Mesothelial cell of epicardium (in vitro differentiated cells): ENCODE data around the gene ADCY10. TPM values are rescaled to one million over a fixed set of nuclear protein-coding genes. Genes with fewer than 3 reads are reported as not detected.

ENCODE experiments used
- DNase-seq, 2 experiments: peaks; one replicate each; pipeline ENCODE4 v3.0.0; 2021; ENCODE audit warnings: low spot score in 2 of 2; ENCODE audit not compliant: unreplicated experiment in 2 of 2
- H3K27ac Mint-ChIP-seq: 2 replicates; pipeline ENCODE4 v1.8.0; 2021; ENCODE audit warnings: mixed read lengths
- H3K27me3 Mint-ChIP-seq: 2 replicates; pipeline ENCODE4 v1.8.0; 2021; ENCODE audit warnings: low read depth, mixed read lengths
- H3K36me3 Mint-ChIP-seq: 2 replicates; pipeline ENCODE4 v1.8.0; 2021; ENCODE audit warnings: mixed read lengths
- H3K4me1 Mint-ChIP-seq: 2 replicates; pipeline ENCODE4 v1.8.0; 2021; ENCODE audit warnings: mixed read lengths
- H3K4me3 Mint-ChIP-seq: 2 replicates; pipeline ENCODE4 v1.8.0; 2021; ENCODE audit warnings: mild to moderate bottlenecking, moderate library complexity, mixed read lengths
- H3K9me3 Mint-ChIP-seq: 2 replicates; pipeline ENCODE4 v1.8.0; 2021; ENCODE audit warnings: mixed read lengths
- total RNA-seq: library from RNA; stranded (reverse); gene quantifications from 3 replicates; pipeline ENCODE4 v1.2.1, GENCODE V29; 2021
- TF ChIP-seq, protein P1 (sequence below): fragments of 200-600 bp; sonication (generic); IDR thresholded peaks from one replicate; pipeline ENCODE4 v1.5.0; 2021; ENCODE audit warnings: antibody characterized with exemption; ENCODE audit not compliant: unreplicated experiment

The ADCY10 gene
- total RNA-seq, 1 donor from 2014 or later, result 0.04 TPM

DNA sequence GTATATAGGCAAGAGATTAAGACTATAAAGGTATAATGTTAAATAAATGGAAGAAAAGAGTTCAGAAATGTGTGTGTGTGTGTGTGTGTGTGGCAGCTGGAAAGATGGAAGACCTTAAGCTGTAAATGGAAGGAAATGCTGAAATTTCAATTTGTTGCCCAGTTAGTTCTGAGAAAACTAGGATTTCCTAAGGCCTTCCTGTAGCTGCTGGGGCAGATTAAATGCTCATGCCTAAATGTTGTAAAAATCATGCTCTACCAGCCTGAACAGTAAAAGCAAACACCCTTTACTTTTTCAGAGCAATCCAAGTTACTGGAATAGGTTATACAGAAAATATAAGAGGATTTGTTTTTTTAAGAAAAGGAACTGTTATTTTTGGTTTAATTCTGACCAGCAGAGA lies 8.3 kb downstream of the ADCY10 start:
- DNase-seq, result no peak
- Mint-ChIP-seq H3K4me1 (peaks cover 5% of the 10 kb centered on the region), H3K27ac (peak overlapping the region; percentile 62), H3K4me3 (no peak overlapping the region), H3K9me3 (peaks cover 10% of the 10 kb centered on the region), H3K27me3 (no peaks in the 10 kb centered on the region), H3K36me3 (peaks cover 2% of the 10 kb centered on the region)
- TF ChIP-seq, protein P1, sequence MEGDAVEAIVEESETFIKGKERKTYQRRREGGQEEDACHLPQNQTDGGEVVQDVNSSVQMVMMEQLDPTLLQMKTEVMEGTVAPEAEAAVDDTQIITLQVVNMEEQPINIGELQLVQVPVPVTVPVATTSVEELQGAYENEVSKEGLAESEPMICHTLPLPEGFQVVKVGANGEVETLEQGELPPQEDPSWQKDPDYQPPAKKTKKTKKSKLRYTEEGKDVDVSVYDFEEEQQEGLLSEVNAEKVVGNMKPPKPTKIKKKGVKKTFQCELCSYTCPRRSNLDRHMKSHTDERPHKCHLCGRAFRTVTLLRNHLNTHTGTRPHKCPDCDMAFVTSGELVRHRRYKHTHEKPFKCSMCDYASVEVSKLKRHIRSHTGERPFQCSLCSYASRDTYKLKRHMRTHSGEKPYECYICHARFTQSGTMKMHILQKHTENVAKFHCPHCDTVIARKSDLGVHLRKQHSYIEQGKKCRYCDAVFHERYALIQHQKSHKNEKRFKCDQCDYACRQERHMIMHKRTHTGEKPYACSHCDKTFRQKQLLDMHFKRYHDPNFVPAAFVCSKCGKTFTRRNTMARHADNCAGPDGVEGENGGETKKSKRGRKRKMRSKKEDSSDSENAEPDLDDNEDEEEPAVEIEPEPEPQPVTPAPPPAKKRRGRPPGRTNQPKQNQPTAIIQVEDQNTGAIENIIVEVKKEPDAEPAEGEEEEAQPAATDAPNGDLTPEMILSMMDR, result no peak

DNA sequence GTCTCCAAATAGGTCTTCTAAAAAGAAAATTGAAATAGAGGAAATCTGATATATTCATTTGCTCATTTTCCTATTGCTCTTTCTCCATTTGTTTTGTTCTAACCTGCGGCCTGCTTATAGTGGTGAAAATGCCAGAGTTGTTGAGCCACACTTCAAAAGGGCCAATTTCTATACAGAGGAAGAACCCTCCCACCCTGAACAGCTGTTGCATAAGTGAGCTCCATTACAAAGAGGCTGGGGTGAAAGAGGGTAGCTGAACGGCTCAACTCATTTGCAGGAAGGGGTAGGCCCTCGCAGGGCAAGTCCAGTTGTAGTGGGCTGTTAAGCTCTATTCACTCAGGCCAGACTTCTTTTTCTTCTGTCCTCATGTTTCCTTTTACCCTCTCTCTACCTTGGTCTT lies 8.8 kb downstream of the ADCY10 start:
- Mint-ChIP-seq H3K9me3 (peaks cover 7% of the 10 kb centered on the region), H3K36me3 (peaks cover 2% of the 10 kb centered on the region), H3K27ac (peak overlapping the region; percentile 62), H3K4me3 (no peak overlapping the region), H3K4me1 (peaks cover 5% of the 10 kb centered on the region), H3K27me3 (no peaks in the 10 kb centered on the region)
- TF ChIP-seq, protein P1, result no peak
- DNase-seq, result no peak

DNA sequence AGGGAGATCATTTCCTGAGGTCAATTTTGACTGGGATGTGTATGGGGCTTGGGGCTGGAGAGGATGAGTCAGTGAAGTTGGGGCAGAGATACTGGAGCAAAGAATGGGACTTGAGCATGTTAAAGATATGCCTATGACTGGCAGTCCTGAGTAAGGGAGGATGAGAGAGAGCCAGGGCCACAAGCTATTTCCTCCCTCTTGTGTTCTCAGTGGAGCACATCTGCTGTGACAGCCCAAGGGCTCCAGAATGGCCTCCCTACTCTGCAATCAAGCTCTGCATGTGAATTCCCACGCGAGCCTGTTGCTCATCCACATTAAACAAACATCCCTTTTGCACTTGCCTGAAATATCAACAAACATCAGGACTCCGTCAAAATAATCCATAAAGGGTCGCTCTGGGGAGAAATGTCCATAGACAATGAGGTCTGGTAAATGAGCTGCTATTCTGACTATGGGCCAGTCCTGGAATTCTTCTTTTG lies 9.2 kb downstream of the ADCY10 start:
- TF ChIP-seq, protein P1, result no peak
- Mint-ChIP-seq H3K36me3 (no peaks in the 10 kb centered on the region), H3K27ac (no peak overlapping the region)

DNA sequence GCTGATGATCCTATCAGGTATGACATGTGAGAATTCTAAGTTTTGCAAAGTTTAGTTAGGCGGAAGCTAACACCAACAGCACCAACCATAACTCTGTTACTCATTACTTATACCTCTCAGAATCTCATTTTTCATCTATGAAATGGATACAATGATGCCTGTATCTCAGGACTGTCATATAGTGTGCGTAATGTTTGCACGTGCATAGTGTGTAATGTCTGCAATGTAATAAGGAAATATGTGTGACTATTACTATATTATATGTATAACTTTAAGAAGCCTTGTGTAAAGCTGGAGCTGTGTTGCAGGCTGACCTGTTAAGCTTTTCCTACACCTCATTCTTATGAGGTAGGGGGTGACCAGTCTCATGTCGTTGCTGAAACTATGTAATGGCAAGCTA lies 13.0 kb downstream of the ADCY10 start:
- TF ChIP-seq, protein P1, result no peak
- Mint-ChIP-seq H3K9me3 (no peaks in the 10 kb centered on the region), H3K4me3 (no peak overlapping the region), H3K27me3 (no peaks in the 10 kb centered on the region), H3K4me1 (peaks cover 5% of the 10 kb centered on the region), H3K36me3 (no peaks in the 10 kb centered on the region), H3K27ac (no peak overlapping the region)
- DNase-seq, result no peak

More for the DNA sequence above, 9.2 kb downstream of the ADCY10 start:
- Mint-ChIP-seq H3K27me3 (no peaks in the 10 kb centered on the region), H3K4me1 (peaks cover 5% of the 10 kb centered on the region), H3K4me3 (no peak overlapping the region), H3K9me3 (peaks cover 4% of the 10 kb centered on the region)
- DNase-seq, result no peak

DNA sequence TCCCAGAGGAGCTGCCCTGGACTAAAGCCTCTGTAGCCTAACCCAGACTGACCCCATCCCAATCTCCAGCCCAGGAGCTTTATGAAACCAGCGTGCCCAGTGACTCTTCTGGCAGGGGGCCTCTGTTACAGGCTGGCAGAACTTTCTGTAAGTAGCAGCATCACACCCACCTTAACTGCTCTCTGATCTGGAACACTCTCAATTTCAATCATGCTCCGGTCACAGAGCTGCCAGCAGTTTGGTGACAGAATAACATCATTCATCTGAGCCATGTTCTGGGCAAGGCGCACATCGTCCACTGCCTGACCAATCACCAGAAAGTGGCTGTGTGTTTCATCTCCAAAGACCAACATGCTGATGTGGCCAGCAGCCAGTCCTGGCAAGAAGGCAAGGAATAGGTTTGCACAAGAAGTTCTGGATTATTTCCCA lies 14.7 kb downstream of the ADCY10 start:
- no peaks in the 10 kb centered on the region for H3K27me3 Mint-ChIP-seq
- H3K4me3 Mint-ChIP-seq, result no peak overlapping the region
- no peak for DNase-seq
- TF ChIP-seq, protein P1, result no peak
- H3K27ac Mint-ChIP-seq, result no peak overlapping the region
- H3K4me1 Mint-ChIP-seq, result no peaks in the 10 kb centered on the region
- H3K9me3 Mint-ChIP-seq, result no peaks in the 10 kb centered on the region
- H3K36me3 Mint-ChIP-seq, result no peaks in the 10 kb centered on the region

DNA sequence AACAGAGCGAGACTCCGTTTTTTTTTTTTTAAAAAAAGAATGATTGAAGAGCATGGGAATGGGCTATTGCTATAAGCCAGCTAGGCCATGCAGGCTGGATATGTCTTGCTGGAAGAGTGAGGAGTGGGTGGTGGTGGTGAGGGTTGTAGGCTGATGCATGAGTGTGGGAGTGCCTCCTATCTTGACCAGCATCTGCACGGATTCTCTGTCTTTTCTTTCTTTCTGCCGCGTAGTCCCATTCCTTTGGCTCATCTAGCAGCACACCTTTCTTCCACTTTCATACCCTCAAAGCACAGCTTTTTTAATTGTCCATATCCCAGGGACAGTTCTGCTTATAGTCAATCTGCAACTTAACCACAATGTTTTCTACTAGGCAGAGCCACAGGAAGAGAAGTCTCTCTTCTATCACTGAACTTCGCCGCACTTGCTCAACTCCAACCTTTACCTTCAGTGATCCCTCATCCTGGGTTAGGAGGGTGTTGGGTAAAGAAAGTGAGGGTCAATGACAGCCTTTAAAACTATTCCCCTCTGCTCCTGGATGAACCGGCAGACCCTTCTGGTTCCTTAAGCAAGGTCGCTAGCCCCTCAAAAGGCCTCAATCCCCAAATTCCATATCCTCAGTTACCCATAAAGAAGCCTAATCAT lies 15.2 kb downstream of the ADCY10 start:
- Mint-ChIP-seq H3K36me3 (no peaks in the 10 kb centered on the region), H3K27ac (no peak overlapping the region), H3K4me1 (no peaks in the 10 kb centered on the region), H3K4me3 (no peak overlapping the region), H3K9me3 (no peaks in the 10 kb centered on the region), H3K27me3 (no peaks in the 10 kb centered on the region)
- DNase-seq, result no peak
- TF ChIP-seq, protein P1, result no peak
